Cardiac fibroblast (primary cell): ENCODE results near the gene ITGB2.
"Not testable (repeated sequence)": the region's sequence is repeated elsewhere in the genome, so short reads cannot be mapped to it uniquely, and the experiment has no call there.

Experiments
- DNase-seq, 2 donors: peaks; one replicate each; pipeline versions ENCODE4 v3.0.0 to v3.0.0-alpha.2; 2010; ENCODE audit warnings: low read depth in 2 of 2
- H3K4me3 ChIP-seq, 2 donors: replicated peaks in 1 of 2; 1 replicate in 1 of 2; 2 replicates in 1 of 2; pipeline ENCODE4 v1.5.1; 2011; ENCODE audit warnings: low read depth in 2 of 2, low read length in 2 of 2, mild to moderate bottlenecking in 2 of 2, moderate library complexity in 1 of 2
- CTCF ChIP-seq: IDR thresholded peaks from one replicate; pipeline ENCODE4 v1.5.1; 2011; ENCODE audit warnings: low read depth, mild to moderate bottlenecking, low read length, inconsistent platforms

Gene ITGB2

GRCh38 chr21:44886113-44887075 lies 34.3 kb downstream of the ITGB2 start:
- TF ChIP-seq CTCF, result no peak
- DNase-seq, result no peak
- no peak overlapping the region for H3K4me3 ChIP-seq

- no peak for DNase-seq
- TF ChIP-seq CTCF, result no peak
- H3K4me3 ChIP-seq, result no peak overlapping the region
Measured at GRCh38 chr21:44885615-44886014, 35.1 kb downstream of the ITGB2 start.

- no peak overlapping the region for H3K4me3 ChIP-seq
- DNase-seq, result no peak
- no peak for TF ChIP-seq CTCF
Measured at GRCh38 chr21:44884097-44884496, 36.6 kb downstream of the ITGB2 start.

GRCh38 chr21:44883250-44883649 lies 37.4 kb downstream of the ITGB2 start:
- H3K4me3 ChIP-seq, result no peak overlapping the region
- TF ChIP-seq CTCF, result no peak
- no peak for DNase-seq

GRCh38 chr21:44881198-44881872 lies 39.4 kb downstream of the ITGB2 start:
- H3K4me3 ChIP-seq, result no peak overlapping the region
- DNase-seq, result peak; percentile 25 to 79
- TF ChIP-seq CTCF, result no peak

GRCh38 chr21:44880405-44881197 lies 40.1 kb downstream of the ITGB2 start:
- DNase-seq, result peak; percentile 71 to 85
- no peak for TF ChIP-seq CTCF
- H3K4me3 ChIP-seq, result no peak overlapping the region

- not testable (repeated sequence) for DNase-seq, H3K4me3 ChIP-seq
Measured at GRCh38 chr21:44879238-44879637, 41.5 kb downstream of the ITGB2 start.
